GM12878 (cell line): ENCODE data around the gene LTK. TPM values are rescaled to one million over a fixed set of nuclear protein-coding genes. Genes with fewer than 3 reads are reported as not detected.

Experiments used
- ATAC-seq: fragments of 200-7000 bp; cut with Tn5 transposase; 3 replicates; pipeline ENCODE4 v1.9.1; 2020; ENCODE audit warnings: mild to moderate bottlenecking, moderate library complexity
- BruUV-seq: library from RNA; stranded (reverse); fragments of 400-500 nt; replicated peaks from 2 replicates; lab custom pipeline; 2021; lab: Mats Ljungman, UMichigan
- CTCF ChIA-PET: fragments of 300-600 bp; sonication (Branson Sonifier 250); formaldehyde crosslinking; extraction: SDS; loops from one replicate; lab custom pipeline; 2021; ENCODE audit warnings: inconsistent platforms; lab: Yijun Ruan, JAX
- POLR2A ChIA-PET: fragments of 350-600 bp; formaldehyde crosslinking; extraction: SDS; loops from one replicate; lab custom pipeline; 2021; ENCODE audit warnings: inconsistent platforms; lab: Charles Lee
- RAD21 ChIA-PET: fragments of 300-600 bp; sonication (Branson Sonifier 250); formaldehyde crosslinking; loops from one replicate; lab custom pipeline; 2023; ENCODE audit warnings: antibody characterized with exemption; ENCODE audit not compliant: unreplicated experiment; lab: Charles Lee
- SMC1A ChIA-PET: fragments of 300-600 bp; sonication (Branson Sonifier 250); formaldehyde crosslinking; loops from one replicate; lab custom pipeline; 2023; ENCODE audit not compliant: unreplicated experiment, uncharacterized antibody; lab: Charles Lee
- DNase-seq: peaks from one replicate; pipeline ENCODE4 v3.0.0-alpha.2; 2011; ENCODE audit warnings: low read depth, low spot score
- FAIRE-seq: peaks from 3 replicates; lab custom pipeline; 2011; peaks lifted over from hg19 to GRCh38; lab: Jason Lieb, UNC
- H2AFZ ChIP-seq: 2 replicates; pipeline ENCODE4 v1.6.0; 2011; ENCODE audit warnings: low read depth, low read length, control low read depth; ENCODE audit not compliant: control insufficient read depth
- H3K27ac ChIP-seq: 2 replicates; pipeline ENCODE4 v1.5.1; 2011; ENCODE audit warnings: control low read depth; ENCODE audit not compliant: control insufficient read depth, insufficient read depth
- H3K27me3 ChIP-seq, 2 experiments: replicated peaks in 1 of 2; 2 replicates each; pipeline versions ENCODE4 v1.6.0 to v1.6.1; 2011; ENCODE audit warnings: low read length in 1 of 2; ENCODE audit not compliant: control insufficient read depth in 2 of 2, insufficient read depth in 2 of 2
- H3K36me3 ChIP-seq, 2 experiments: 2 replicates each; pipeline ENCODE4 v1.5.1; 2011; ENCODE audit warnings: low read length in 1 of 2; ENCODE audit not compliant: control insufficient read depth in 2 of 2, insufficient read depth in 2 of 2
- H3K4me1 ChIP-seq: 2 replicates; pipeline ENCODE4 v1.6.1; 2011; ENCODE audit warnings: mild to moderate bottlenecking, low read length, moderate library complexity, mixed read lengths; ENCODE audit not compliant: control insufficient read depth, insufficient read depth
- H3K4me2 ChIP-seq: 2 replicates; pipeline ENCODE4 v1.6.0; 2011; ENCODE audit warnings: control low read depth; ENCODE audit not compliant: control insufficient read depth, insufficient read depth
- H3K4me3 ChIP-seq: fragments of 200-600 bp; sonication (generic); 2 replicates; pipeline ENCODE4 v1.5.1; 2016
- H3K79me2 ChIP-seq: 2 replicates; pipeline ENCODE4 v1.6.0; 2011; ENCODE audit warnings: low read length; ENCODE audit not compliant: control insufficient read depth, insufficient read depth
- H3K9ac ChIP-seq: 2 replicates; pipeline ENCODE4 v1.8.0; 2011; ENCODE audit warnings: low read length, control low read depth, mixed read lengths; ENCODE audit not compliant: control insufficient read depth, insufficient read depth
- H3K9me3 ChIP-seq: replicated peaks from 3 replicates; pipeline ENCODE4 v1.5.1; 2011; ENCODE audit warnings: mild to moderate bottlenecking, low read length; ENCODE audit not compliant: control insufficient read depth, insufficient read depth
- H4K20me1 ChIP-seq: 2 replicates; pipeline ENCODE4 v1.6.0; 2011; ENCODE audit not compliant: control insufficient read depth, insufficient read depth
- ASH2L ChIP-seq: fragments of 300-600, 200-600 bp; sonication (generic); IDR thresholded peaks from 2 replicates; pipeline ENCODE4 v1.6.1; 2017; ENCODE audit warnings: low read depth, mild to moderate bottlenecking, borderline replicate concordance
- BHLHE40 ChIP-seq, 2 experiments: fragments of 450-650 bp in 1 of 2; IDR thresholded peaks; 2 replicates each; pipeline ENCODE4 v1.6.1; 2011 to 2017; ENCODE audit warnings: low read depth in 2 of 2, borderline replicate concordance in 1 of 2, improper control_type of control experiment in 1 of 2, low read length in 1 of 2, mild to moderate bottlenecking in 1 of 2
- CHD4 ChIP-seq: fragments of 200-600 bp; sonication (generic); IDR thresholded peaks from 2 replicates; pipeline ENCODE4 v1.6.1; 2016; ENCODE audit warnings: mild to moderate bottlenecking
- LARP7 ChIP-seq: fragments of 450-650 bp; IDR thresholded peaks from 2 replicates; pipeline ENCODE4 v1.6.1; 2017; ENCODE audit warnings: mild to moderate bottlenecking
- MLLT1 ChIP-seq: fragments of 450-650 bp; IDR thresholded peaks from 2 replicates; pipeline ENCODE4 v1.6.1; 2016; ENCODE audit warnings: mild to moderate bottlenecking
- MXI1 ChIP-seq: fragments of 150-350 bp; IDR thresholded peaks from 2 replicates; pipeline ENCODE4 v1.6.1; 2011; ENCODE audit warnings: low read depth, mild to moderate bottlenecking, inconsistent platforms, low read length, improper control_type of control experiment
- RUNX3 ChIP-seq: IDR thresholded peaks from 2 replicates; pipeline ENCODE4 v1.6.1; 2012; ENCODE audit warnings: low read length, inconsistent platforms
- SMARCA5 ChIP-seq: fragments of 450-650 bp; IDR thresholded peaks from 2 replicates; pipeline ENCODE4 v1.6.1; 2017; ENCODE audit warnings: mild to moderate bottlenecking
- SRF ChIP-seq, 2 experiments: IDR thresholded peaks; 2 replicates each; pipeline ENCODE4 v1.6.1; 2011; ENCODE audit warnings: low read depth in 2 of 2, low read length in 2 of 2, mild to moderate bottlenecking in 1 of 2, moderate library complexity in 1 of 2
- STAT1 ChIP-seq: fragments of 450-650 bp; conservative IDR thresholded peaks from 2 replicates; pipeline ENCODE4 v1.6.1; 2014; ENCODE audit warnings: antibody characterized with exemption, mild to moderate bottlenecking
- TCF7 ChIP-seq: IDR thresholded peaks from 2 replicates; pipeline ENCODE4 v1.6.1; 2014; ENCODE audit warnings: antibody characterized with exemption, borderline replicate concordance
- ZBTB33 ChIP-seq: fragments of 450-650 bp; IDR thresholded peaks from 2 replicates; pipeline ENCODE4 v1.6.1; 2017; ENCODE audit warnings: mild to moderate bottlenecking
- ZBTB4 ChIP-seq: fragments of 450-650 bp; formaldehyde crosslinking; IDR thresholded peaks from 2 replicates; pipeline ENCODE4 v1.4.0; 2022; ENCODE audit warnings: mild to moderate bottlenecking, moderate library complexity
- ZNF274 ChIP-seq: IDR thresholded peaks from one replicate; pipeline ENCODE4 v1.8.0; 2011; ENCODE audit not compliant: insufficient read length, insufficient read depth
- ZNF622 ChIP-seq: fragments of 450-650 bp; IDR thresholded peaks from 2 replicates; pipeline ENCODE4 v1.6.1; 2017; ENCODE audit warnings: mild to moderate bottlenecking, inconsistent platforms
- WGBS: methylation state at CpG from one replicate; pipeline ENCODE4 v1.1.6; 2016; ENCODE audit warnings: low lambda C conversion rate; ENCODE audit not compliant: insufficient replicate concordance, insufficient coverage; ENCODE audit errors: missing lambda C conversion rate; 5-methylcytosine and 5-hydroxymethylcytosine counted together
- in situ Hi-C: fragments of 300-500 bp; cut with MboI; formaldehyde crosslinking; loops from 9 replicates; pipeline ENCODE4 v1.14.3; 2018; ENCODE audit warnings: mixed read lengths
- intact Hi-C: fragments of 100-400 bp; cut with micrococcal nuclease; formaldehyde crosslinking; loops from one replicate; pipeline ENCODE4 v1.14.2; 2022; ENCODE audit not compliant: unreplicated experiment
- polyA plus RNA-seq, 11 experiments: library from polyadenylated mRNA; depleted of rRNA in 4 of 11; unstranded in 6 of 11; stranded (reverse) in 5 of 11; fragments of >200 nt; fragmentation: Nextera tagmentation in 4 of 11; fragmentation: Illumina TruSeq in 1 of 11; extraction: Ambion mirVana in 4 of 11; extraction: Trizol in 1 of 11; gene quantifications; 1 replicate in 1 of 11; 2 replicates in 10 of 11; pipeline versions ENCODE4 v1.2.1 to v1.2.3, GENCODE V29; 2011 to 2016; ENCODE audit warnings: inconsistent platforms in 2 of 11, missing spikeins in 2 of 11, low read depth in 1 of 11
- total RNA-seq, 4 experiments: library from RNA; depleted of rRNA in 3 of 4; stranded (reverse); fragments of >200 nt in 3 of 4; fragmentation: Illumina TruSeq in 1 of 4; extraction: Trizol in 1 of 4; gene quantifications; 2 replicates each; pipeline versions ENCODE4 v1.2.1 to v1.2.3, GENCODE V29; 2013 to 2021

LTK gene
- total and polyA plus RNA-seq, 10 of the 15 experiments (the other 5 are each of a cell fraction or from before 2014, with no cell fraction given) = 0.07 to 0.80 (median 0.20) TPM; not detected in 1

- ATAC-seq (peak; percentile 21), FAIRE-seq (no peak), DNase-seq (no peak)
- Histone ChIP-seq H3K27ac (no peak within 1 kb of the TSS), H3K36me3 (no peaks in the 10 kb centered on the region), H3K27me3 (peaks cover 4 to 6% of the 10 kb centered on the region in 2 experiments; a peak in 2 of 4 replicates), H2AFZ (no peak within 1 kb of the TSS; the same call in 1 of the 2 replicates), H3K9me3 (no peaks in the 10 kb centered on the region), H3K4me3 (peak within 1 kb of the TSS; percentile 47; the same call in 1 of the 2 replicates), H4K20me1 (no peaks in the 10 kb centered on the region), H3K4me1 (peaks cover 8% of the 10 kb centered on the region), H3K79me2 (no peaks in the 10 kb centered on the region), H3K9ac (no peak within 1 kb of the TSS), H3K4me2 (peak within 1 kb of the TSS; percentile 62)
- POLR2A ChIA-PET = no interaction called here
- in situ Hi-C loops (no loop called here), intact Hi-C loops (loop anchor here (5.0 kb wide), 1 partner anchor 91 kb away; no protein-coding TSS in a partner anchor)
- 6% methylated on average over 30 of the region's 81 CpGs for WGBS
- SMC1A ChIA-PET = interaction anchor here (0.7 to 1.0 kb wide), 3 partner anchors 44 to 165 kb away, joined by 3 to 5 read pairs (median 4); no protein-coding TSS in a partner anchor
- RAD21 ChIA-PET = interaction anchor here (1.1 to 3.5 kb wide), 3 partner anchors 15 to 92 kb away, joined by 3 to 12 read pairs (median 4); partner anchors contain the start of gene RPAP1
- no TSS peak for BruUV-seq
- CTCF ChIA-PET = interaction anchor here (0.9 to 3.1 kb wide), 12 partner anchors 10 to 346 kb away, joined by 3 to 23 read pairs (median 4); partner anchors contain the start of gene MAPKBP1
- TF ChIP-seq SRF (IDR thresholded peaks at IDR 0.05; ENCODE audit: low read depth in 2 of 2, low read length in 2 of 2) = no peak
- TF ChIP-seq SMARCA5 = no peak
- no peak for TF ChIP-seq CHD4
- TF ChIP-seq BHLHE40 (IDR thresholded peaks at IDR 0.05; ENCODE audit: borderline replicate concordance in 1 of 2, low read depth in 2 of 2, low read length in 1 of 2) = peak in 1 of 2 experiments; percentile 9; a peak in 1 of 4 replicates
- no peak for TF ChIP-seq ZBTB33
- TF ChIP-seq TCF7 = no peak
- no peak for TF ChIP-seq ASH2L
- TF ChIP-seq ZNF274 = no peak
- no peak for TF ChIP-seq LARP7
- no peak for TF ChIP-seq STAT1
- no peak for TF ChIP-seq ZBTB4
- TF ChIP-seq MLLT1 = no peak
- TF ChIP-seq RUNX3 = no peak
- TF ChIP-seq ZNF622 = no peak
- TF ChIP-seq MXI1 = no peak
Observed at GRCh38 chr15:41558400-41559238, 45.0 kb upstream of the LTK start, which contains the start of gene TYRO3. TYRO3 (plus strand) TSS chr15:41559212; CDS start chr15:41559258, 46 bp downstream.
